Glomerular endothelial cell (primary cell): ENCODE measurements around the gene PRAME. TPM values are rescaled to one million over a fixed set of nuclear protein-coding genes. Genes with fewer than 3 reads are reported as not detected.
"Not testable (repeated sequence)": the region's sequence is repeated elsewhere in the genome, so short reads cannot be mapped to it uniquely, and the experiment has no call there.

Experiments
- DNase-seq: peaks from one replicate; pipeline ENCODE4 v3.0.0-alpha.2; 2011; ENCODE audit warnings: low read depth, low spot score; ENCODE audit errors: extremely low read depth
- total RNA-seq: library from RNA; depleted of rRNA; stranded (reverse); fragments of >200 nt; gene quantifications from 2 replicates; pipeline ENCODE4 v1.2.3, GENCODE V29; 2015

Gene PRAME
- total RNA-seq, 1 donor from 2014 or later = not detected

GRCh38 chr22:22583030-22583429 lies 24.0 kb upstream of the PRAME start:
- DNase-seq = no peak

- not testable (repeated sequence) for DNase-seq
Measured at GRCh38 chr22:22581524-22581923, 22.5 kb upstream of the PRAME start.

GRCh38 chr22:22579869-22580604 lies 21.0 kb upstream of the PRAME start:
- DNase-seq = no peak

GRCh38 chr22:22578702-22579424 lies 19.8 kb upstream of the PRAME start:
- DNase-seq = no peak

GRCh38 chr22:22576989-22577427 lies 17.9 kb upstream of the PRAME start:
- no peak for DNase-seq

GRCh38 chr22:22576244-22576988 lies 17.4 kb upstream of the PRAME start:
- no peak for DNase-seq

- DNase-seq = no peak
Measured at GRCh38 chr22:22574361-22574760, 15.3 kb upstream of the PRAME start.

- no peak for DNase-seq
Measured at GRCh38 chr22:22573047-22573889, 14.2 kb upstream of the PRAME start.

GRCh38 chr22:22571862-22572261 lies 12.8 kb upstream of the PRAME start:
- DNase-seq = no peak

GRCh38 chr22:22571429-22571828 lies 12.4 kb upstream of the PRAME start:
- no peak for DNase-seq

GRCh38 chr22:22569218-22569617 lies 10.2 kb upstream of the PRAME start:
- DNase-seq = no peak

- no peak for DNase-seq
Measured at GRCh38 chr22:22565981-22566380, 6.9 kb upstream of the PRAME start.

GRCh38 chr22:22558071-22558971 lies 744 bp downstream of the PRAME start:
- no peak for DNase-seq

- no peak for DNase-seq
Measured at GRCh38 chr22:22556995-22557925, 1.8 kb downstream of the PRAME start.

- DNase-seq = no peak
Measured at GRCh38 chr22:22556578-22556977, 2.5 kb downstream of the PRAME start.

GRCh38 chr22:22555596-22555995 lies 3.5 kb downstream of the PRAME start:
- no peak for DNase-seq

GRCh38 chr22:22554587-22555284 lies 4.3 kb downstream of the PRAME start:
- DNase-seq = no peak
